ENCODE measurements around the gene ZNF566.
A peak's percentile ranks its signal among the peaks of the same experiment; 100 is the strongest.

The ZNF566 gene

GRCh38 chr19:36489118-36489919, at the start of gene ZNF566:
TSS of gene ZNF566 (minus strand) at chr19:36489561. CDS start at chr19:36476557, 13,004 bp downstream.
- peak; percentile 99 for DNase-seq (ENCODE audit: low read depth)
- peak within 1 kb of the TSS; percentile 76 for H3K4me3 ChIP-seq (ENCODE audit: low read depth, low read length)
- no peak for TF ChIP-seq CTCF (IDR thresholded peaks at IDR 0.05; ENCODE audit: insufficient read depth, low read depth, low read length, missing control alignments)

- no peak for TF ChIP-seq CTCF (IDR thresholded peaks at IDR 0.05; ENCODE audit: insufficient read depth, low read depth, low read length, missing control alignments)
- peak overlapping the region; percentile 80 for H3K4me3 ChIP-seq (ENCODE audit: low read depth, low read length)
- peak; percentile 71 for DNase-seq (ENCODE audit: low read depth)
Observed at GRCh38 chr19:36528921-36529518, 39.7 kb upstream of the ZNF566 start.

- H3K4me3 ChIP-seq (ENCODE audit: low read depth, low read length) = peak within 1 kb of the TSS; percentile 80
- peak; percentile 97 for DNase-seq (ENCODE audit: low read depth)
- TF ChIP-seq CTCF (IDR thresholded peaks at IDR 0.05; ENCODE audit: insufficient read depth, low read depth, low read length, missing control alignments) = no peak
Observed at GRCh38 chr19:36528194-36528920, 39.0 kb upstream of the ZNF566 start, which contains the start of gene ZNF260. TSS of gene ZNF260 (minus strand) at chr19:36528271. CDS start at chr19:36515238, 13,033 bp downstream.

GRCh38 chr19:36527873-36528193, 38.5 kb upstream of the ZNF566 start:
- no peak for TF ChIP-seq CTCF (IDR thresholded peaks at IDR 0.05; ENCODE audit: insufficient read depth, low read depth, low read length, missing control alignments)
- no peak for DNase-seq (ENCODE audit: low read depth)
- H3K4me3 ChIP-seq (ENCODE audit: low read depth, low read length) = peak overlapping the region; percentile 80

GRCh38 chr19:36527341-36527740, 38.0 kb upstream of the ZNF566 start:
- TF ChIP-seq CTCF (IDR thresholded peaks at IDR 0.05; ENCODE audit: insufficient read depth, low read depth, low read length, missing control alignments) = no peak
- peak; percentile 51 for DNase-seq (ENCODE audit: low read depth)
- peak overlapping the region; percentile 80 for H3K4me3 ChIP-seq (ENCODE audit: low read depth, low read length)

- peak overlapping the region; percentile 80 for H3K4me3 ChIP-seq (ENCODE audit: low read depth, low read length)
- TF ChIP-seq CTCF (IDR thresholded peaks at IDR 0.05; ENCODE audit: insufficient read depth, low read depth, low read length, missing control alignments) = no peak
- no peak for DNase-seq (ENCODE audit: low read depth)
Observed at GRCh38 chr19:36526581-36526980, 37.2 kb upstream of the ZNF566 start.

All from GM12865 (cell line).